ENCODE measurements around the gene ADAP1.
"Not testable (repeated sequence)": the region's sequence is repeated elsewhere in the genome, so short reads cannot be mapped to it uniquely, and the experiment has no call there.

The ADAP1 gene

GRCh38 chr7:945556-946255 is 8.8 kb downstream of the ADAP1 start:
- no peak overlapping the region for H3K27ac ChIP-seq

GRCh38 chr7:945147-945555 is 9.3 kb downstream of the ADAP1 start:
- H3K27ac ChIP-seq: no peak overlapping the region
- no peak for TF ChIP-seq CTCF (conservative IDR thresholded peaks at IDR 0.05)

More at GRCh38 chr7:945556-946255, 8.8 kb downstream of the ADAP1 start:
- TF ChIP-seq CTCF (conservative IDR thresholded peaks at IDR 0.05): no peak

- H3K27ac ChIP-seq: no peak overlapping the region
- no peak for TF ChIP-seq CTCF (conservative IDR thresholded peaks at IDR 0.05)
Measured at GRCh38 chr7:944744-945143, 9.7 kb downstream of the ADAP1 start.

- not testable (repeated sequence) for H3K27ac ChIP-seq
Measured at GRCh38 chr7:943793-944192, 10.7 kb downstream of the ADAP1 start.

- no peak for TF ChIP-seq CTCF (conservative IDR thresholded peaks at IDR 0.05)
- no peak overlapping the region for H3K27ac ChIP-seq
Measured at GRCh38 chr7:940599-941408, 13.7 kb downstream of the ADAP1 start.

GRCh38 chr7:939843-940242 is 14.6 kb downstream of the ADAP1 start:
- no peak for TF ChIP-seq CTCF (conservative IDR thresholded peaks at IDR 0.05)
- no peak overlapping the region for H3K27ac ChIP-seq

GRCh38 chr7:938546-939185 is 15.8 kb downstream of the ADAP1 start:
- H3K27ac ChIP-seq: no peak overlapping the region
- TF ChIP-seq CTCF (conservative IDR thresholded peaks at IDR 0.05): no peak

Measured in VCaP (cell line).